ENCODE measurements around the gene TSPEAR.

DNA sequence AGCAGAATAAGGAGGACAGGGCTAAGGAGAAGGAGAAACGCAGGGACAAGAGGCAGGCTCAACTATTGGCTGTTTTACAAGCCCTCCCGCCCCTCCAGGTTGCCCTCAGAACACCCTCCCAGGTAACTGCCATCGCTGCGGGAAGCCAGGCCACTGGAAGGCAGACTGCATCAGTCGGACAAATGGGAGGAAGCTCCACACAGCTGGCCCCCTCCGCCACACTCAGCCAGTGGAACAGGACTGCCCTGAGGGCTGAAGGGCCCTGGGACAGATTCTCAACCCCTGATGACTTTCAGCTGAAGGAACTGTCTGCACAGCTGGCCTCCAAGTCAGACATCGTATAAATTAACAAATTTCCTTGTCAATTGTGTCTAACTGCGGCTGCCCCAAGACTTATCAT lies 234.2 kb downstream of the TSPEAR start:
- TF ChIP-seq CTCF (IDR thresholded peaks at IDR 0.05) (no peak), POLR2A (IDR thresholded peaks at IDR 0.05) (no peak)

Measured in testis (tissue), 2 donors.